ENCODE measurements around the gene TBATA.
"Not testable (repeated sequence)": the region's sequence is repeated elsewhere in the genome, so short reads cannot be mapped to it uniquely, and the experiment has no call there.

Gene TBATA

GRCh38 chr10:70779511-70780369 lies 5.4 kb downstream of the TBATA start:
- in situ Hi-C loops (cut with HindIII; ENCODE audit: low sequenced_read_pairs): no loop called here

GRCh38 chr10:70779088-70779487 lies 6.1 kb downstream of the TBATA start:
- in situ Hi-C loops (cut with HindIII; ENCODE audit: low sequenced_read_pairs): no loop called here

GRCh38 chr10:70778267-70778924 lies 6.8 kb downstream of the TBATA start:
- in situ Hi-C loops (cut with HindIII; ENCODE audit: low sequenced_read_pairs): no loop called here

- in situ Hi-C loops (cut with HindIII; ENCODE audit: low sequenced_read_pairs): no loop called here
Observed at GRCh38 chr10:70777063-70777875, 7.9 kb downstream of the TBATA start.

GRCh38 chr10:70776455-70777005 lies 8.6 kb downstream of the TBATA start:
- in situ Hi-C loops (cut with HindIII; ENCODE audit: low sequenced_read_pairs): no loop called here

DNA sequence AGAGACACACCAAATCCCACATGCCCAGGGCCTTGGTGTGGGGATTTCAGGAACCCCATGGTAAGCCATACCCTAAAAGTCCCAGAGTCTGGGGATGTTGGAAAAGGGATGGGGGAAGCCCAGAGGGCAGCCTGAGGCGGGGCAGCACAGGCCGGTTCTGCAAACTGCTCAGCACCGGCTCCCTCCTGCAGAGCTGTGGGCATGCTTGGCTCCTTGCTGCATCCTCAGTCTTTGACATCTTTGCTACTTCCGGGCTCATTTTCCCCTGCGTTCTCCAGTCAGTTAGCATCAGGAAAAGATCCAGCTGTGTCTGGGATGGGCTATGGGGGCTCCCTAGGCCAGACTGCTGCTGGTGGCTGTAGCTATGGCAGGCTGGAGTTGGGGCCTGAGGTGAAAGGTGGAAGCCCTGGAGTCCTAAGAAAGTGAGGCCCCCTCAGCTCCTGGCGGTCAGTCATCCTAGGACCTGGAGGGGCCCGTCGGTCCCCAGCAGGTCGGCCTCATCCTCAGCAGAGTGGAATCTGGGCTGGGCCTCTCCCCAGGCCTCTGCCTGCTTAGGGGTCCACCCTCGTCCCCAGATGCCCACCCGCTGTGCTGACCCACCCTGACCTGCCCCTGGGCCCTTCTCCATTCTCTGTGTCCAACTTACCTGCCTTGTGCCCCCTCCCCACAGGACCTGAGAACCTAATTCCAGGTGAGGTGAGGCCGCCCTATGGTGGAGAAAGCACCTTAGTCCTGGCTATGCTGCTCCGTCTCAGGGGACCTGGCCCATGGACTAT lies 9.3 kb downstream of the TBATA start:
- in situ Hi-C loops (cut with HindIII; ENCODE audit: low sequenced_read_pairs): no loop called here

GRCh38 chr10:70774810-70775678 lies 10.1 kb downstream of the TBATA start:
- in situ Hi-C loops (cut with HindIII; ENCODE audit: low sequenced_read_pairs): no loop called here

DNA sequence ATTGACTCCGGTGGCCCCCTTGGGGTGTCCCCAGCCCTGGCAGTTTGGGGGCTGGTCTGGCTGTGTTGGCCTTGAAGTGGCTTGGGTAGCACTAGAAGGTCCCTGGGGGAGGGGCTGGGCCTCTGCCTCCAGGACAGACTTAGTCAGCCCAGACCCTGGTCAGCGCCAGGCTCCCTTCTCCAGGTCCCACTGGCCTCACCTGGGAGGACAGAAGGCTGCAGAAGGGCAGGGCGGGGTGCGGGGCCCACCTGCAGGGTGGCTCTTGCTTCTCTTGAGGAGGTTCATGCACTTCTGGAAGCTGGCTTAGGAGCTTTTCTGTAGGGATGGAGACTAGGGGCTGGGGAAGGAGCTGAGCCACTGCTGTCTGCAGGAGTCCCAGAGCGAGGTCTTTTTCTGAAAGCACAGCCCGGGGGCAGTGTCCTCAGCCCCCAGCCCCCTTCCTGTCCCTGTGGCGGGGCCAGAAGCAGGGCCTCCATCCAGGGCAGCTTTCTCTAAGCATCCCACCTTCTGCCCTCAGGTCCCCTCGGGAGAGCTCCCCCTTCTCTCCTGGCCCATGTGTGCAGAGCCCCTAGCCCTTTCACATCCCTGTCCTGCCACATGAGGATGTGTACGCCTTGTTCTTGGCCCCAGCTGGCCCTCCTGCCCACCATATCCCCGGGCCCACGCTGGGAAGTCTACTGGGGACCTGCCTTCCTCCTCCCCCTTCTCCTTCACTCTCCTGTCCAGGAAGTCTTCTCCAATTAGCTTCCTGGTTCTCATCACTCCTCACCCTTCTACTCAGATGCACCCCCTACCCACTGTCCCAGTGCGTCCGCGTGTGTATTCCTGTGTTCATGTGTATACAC lies 11.0 kb downstream of the TBATA start:
- in situ Hi-C loops (cut with HindIII; ENCODE audit: low sequenced_read_pairs): no loop called here

GRCh38 chr10:70773461-70773860 lies 11.7 kb downstream of the TBATA start:
- in situ Hi-C loops (cut with HindIII; ENCODE audit: low sequenced_read_pairs): no loop called here

DNA sequence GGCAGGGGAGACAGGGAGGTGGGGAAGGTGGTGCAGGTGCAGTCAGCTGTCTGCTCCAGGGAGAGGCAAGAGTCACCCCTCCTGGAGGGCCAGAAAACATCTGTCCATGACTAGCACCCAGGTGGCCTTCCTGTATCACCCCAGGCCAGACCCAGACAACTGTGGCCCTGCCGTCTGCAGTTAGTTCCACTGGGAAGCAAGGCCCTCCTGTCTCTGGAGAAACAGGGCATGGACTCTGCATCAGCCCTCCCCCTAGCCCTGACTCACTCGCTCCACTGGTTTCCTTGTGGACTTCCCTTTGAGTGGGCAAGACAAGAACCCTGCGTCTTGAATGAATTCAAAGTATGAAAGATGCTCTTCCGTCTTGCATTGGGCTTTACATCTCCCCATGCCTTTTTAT lies 12.6 kb downstream of the TBATA start:
- in situ Hi-C loops (cut with HindIII; ENCODE audit: low sequenced_read_pairs): no loop called here

GRCh38 chr10:70771311-70772194 lies 13.6 kb downstream of the TBATA start:
- in situ Hi-C loops (cut with HindIII; ENCODE audit: low sequenced_read_pairs): no loop called here

GRCh38 chr10:70770516-70770915 lies 14.7 kb downstream of the TBATA start:
- in situ Hi-C loops (cut with HindIII; ENCODE audit: low sequenced_read_pairs): not testable (repeated sequence)

- in situ Hi-C loops (cut with HindIII; ENCODE audit: low sequenced_read_pairs): no loop called here
Observed at GRCh38 chr10:70770001-70770400, 15.2 kb downstream of the TBATA start.

DNA sequence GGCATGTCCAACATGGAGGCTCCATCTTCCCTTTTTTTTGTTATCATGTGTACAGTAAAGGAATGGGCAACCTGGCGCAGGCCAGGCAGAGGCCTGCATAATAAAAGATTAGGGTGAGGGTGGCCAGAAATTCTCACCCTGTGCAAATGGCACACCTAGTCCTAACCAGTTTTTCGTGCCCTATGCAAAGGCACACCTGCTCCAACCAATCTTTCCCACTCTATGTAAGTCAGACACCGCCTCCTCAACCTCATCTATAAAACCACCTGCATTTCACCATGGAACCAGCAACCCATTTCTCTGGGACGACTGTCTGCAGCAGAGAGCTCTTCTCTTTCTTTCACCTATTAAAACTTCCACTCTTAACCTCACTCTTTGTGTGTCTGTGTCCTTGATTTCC lies 16.1 kb downstream of the TBATA start:
- in situ Hi-C loops (cut with HindIII; ENCODE audit: low sequenced_read_pairs): no loop called here

- in situ Hi-C loops (cut with HindIII; ENCODE audit: low sequenced_read_pairs): not testable (repeated sequence)
Observed at GRCh38 chr10:70768026-70768685, 17.0 kb downstream of the TBATA start.

GRCh38 chr10:70765794-70766594 lies 19.2 kb downstream of the TBATA start:
- in situ Hi-C loops (cut with HindIII; ENCODE audit: low sequenced_read_pairs): no loop called here
